C4-2B (cell line): ENCODE results near the gene TPD52L2.

Experiments
- H3K27ac ChIP-seq: fragments of 450-650 bp; 2 replicates; pipeline ENCODE4 v1.5.1; 2017
- CTCF ChIP-seq: fragments of 450-650 bp; conservative IDR thresholded peaks from 2 replicates; pipeline ENCODE4 v1.5.1; 2017; ENCODE audit warnings: mild to moderate bottlenecking
- ZFX ChIP-seq: fragments of 450-650 bp; IDR thresholded peaks from 2 replicates; pipeline ENCODE4 v1.6.1; 2017

Gene TPD52L2

GRCh38 chr20:63830841-63831588 lies 34.1 kb upstream of the TPD52L2 start, which contains the start of gene ZBTB46:
ZBTB46 (minus strand) TSS chr20:63831264; CDS start chr20:63790757, 40,507 bp downstream.
- no peak within 1 kb of the TSS; the same call in 1 of the 2 replicates for H3K27ac ChIP-seq

GRCh38 chr20:63831646-63831992 lies 33.5 kb upstream of the TPD52L2 start:
- TF ChIP-seq CTCF: no peak
- no peak for TF ChIP-seq ZFX
- no peak overlapping the region; the same call in 1 of the 2 replicates for H3K27ac ChIP-seq

More at GRCh38 chr20:63830841-63831588, 34.1 kb upstream of the TPD52L2 start, which contains the start of gene ZBTB46:
- TF ChIP-seq CTCF (no peak), ZFX (no peak)

GRCh38 chr20:63831993-63832686 lies 32.9 kb upstream of the TPD52L2 start:
- TF ChIP-seq ZFX (no peak), CTCF (no peak)
- H3K27ac ChIP-seq: no peak overlapping the region

- peak overlapping the region; percentile 15; the same call in 1 of the 2 replicates for H3K27ac ChIP-seq
- TF ChIP-seq ZFX (no peak), CTCF (no peak)
Measured at GRCh38 chr20:63833776-63834490, 31.1 kb upstream of the TPD52L2 start.

- no peak for TF ChIP-seq ZFX
- peak overlapping the region; percentile 15; the same call in 1 of the 2 replicates for H3K27ac ChIP-seq
Measured at GRCh38 chr20:63834491-63834880, 30.6 kb upstream of the TPD52L2 start.

GRCh38 chr20:63835021-63835858 lies 29.8 kb upstream of the TPD52L2 start:
- TF ChIP-seq ZFX (no peak), CTCF (no peak)
- no peak overlapping the region for H3K27ac ChIP-seq
